ENCODE measurements around the gene LMAN1. TPM values are rescaled to one million over a fixed set of nuclear protein-coding genes. Genes with fewer than 3 reads are reported as not detected.

Gene LMAN1
- total and polyA plus RNA-seq, 2 of the 13 experiments (the other 11 are each of a cell fraction or from before 2014, with no cell fraction given) = 127 to 131 TPM

DNA sequence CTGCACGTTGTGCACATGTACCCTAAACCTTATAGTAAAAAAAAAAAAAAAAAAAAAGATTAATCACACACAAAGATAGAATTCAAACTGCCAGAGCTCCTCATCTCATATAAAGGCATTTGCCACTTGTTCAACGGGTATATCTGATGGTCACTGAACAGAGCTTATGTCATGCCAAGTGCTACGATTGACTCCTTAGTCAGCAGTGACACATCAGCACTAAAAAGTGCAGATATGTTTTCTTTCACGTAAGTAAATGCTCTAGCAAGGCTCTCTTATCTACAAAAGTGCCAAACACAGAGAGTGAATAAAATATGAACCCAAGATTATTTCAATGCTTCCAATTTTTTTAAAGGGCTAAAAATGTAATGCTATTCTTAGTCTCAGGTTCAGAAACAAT lies 1.1 kb downstream of the LMAN1 start:
- H3K79me2 ChIP-seq (ENCODE audit: insufficient read depth, low read length) = peaks cover 44% of the 10 kb centered on the region

GRCh38 chr18:59354731-59355130 lies 4.3 kb downstream of the LMAN1 start:
- POLR2A ChIA-PET = interaction anchor here (1.1 kb wide), 1 partner anchor 28 kb away, joined by 3 read pairs; no protein-coding TSS in a partner anchor
- H3K4me2 ChIP-seq (ENCODE audit: low read depth, low read length) = no peak overlapping the region
- ATAC-seq (no peak), DNase-seq (ENCODE audit: low spot score) (no peak), FAIRE-seq (no peak)
- no TSS peak for BruUV-seq (replicated peaks)
- TF ChIP-seq, protein P1, sequence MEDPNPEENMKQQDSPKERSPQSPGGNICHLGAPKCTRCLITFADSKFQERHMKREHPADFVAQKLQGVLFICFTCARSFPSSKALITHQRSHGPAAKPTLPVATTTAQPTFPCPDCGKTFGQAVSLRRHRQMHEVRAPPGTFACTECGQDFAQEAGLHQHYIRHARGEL (CRISPR knock-in tag; IDR thresholded peaks at IDR 0.05) = no peak
- TF ChIP-seq ZNF607 (CRISPR knock-in tag; IDR thresholded peaks at IDR 0.05; ENCODE audit: borderline replicate concordance) = no peak
- H3K27me3 ChIP-seq (ENCODE audit: control insufficient read depth in 1 of 2, insufficient read depth in 2 of 2, low read length in 2 of 2) = peaks cover 0 to 4% of the 10 kb centered on the region in 2 experiments; a peak in 1 of 5 replicates
- H3K36me3 ChIP-seq (replicated peaks in 1 of 2; ENCODE audit: control insufficient read depth in 1 of 2, insufficient read depth in 2 of 2, low read length in 2 of 2) = peaks cover 11 to 55% of the 10 kb centered on the region in 2 experiments
- CTCF ChIA-PET (ENCODE audit: low intra/inter-chr PET ratio, low total read pairs) = no interaction called here
- no peak overlapping the region for H3K27ac ChIP-seq (ENCODE audit: extremely low read length, insufficient read depth, low read length)
- peaks cover 30% of the 10 kb centered on the region for H4K20me1 ChIP-seq (ENCODE audit: insufficient read depth, low read length)
- intact Hi-C loops (cut with micrococcal nuclease; ENCODE audit: unreplicated experiment) (no loop called here), in situ Hi-C loops (cut with HindIII; ENCODE audit: extremely low pct_ligation_motif_present, low pct_unique_long_range_greater_than_20kb) (no loop called here)
- peaks cover 57% of the 10 kb centered on the region for H3K4me1 ChIP-seq (ENCODE audit: insufficient read depth, low read length)
- WGBS (ENCODE audit: low lambda C conversion rate) = 100% methylated on average over 2 of the region's 2 CpGs
- peaks cover 50% of the 10 kb centered on the region for H3K79me2 ChIP-seq (ENCODE audit: insufficient read depth, low read length)
- no peak overlapping the region for H3K9ac ChIP-seq (ENCODE audit: insufficient read depth, low read depth, low read length)
- no peak overlapping the region for H2AFZ ChIP-seq (ENCODE audit: low read length)
- no peaks in the 10 kb centered on the region for H3K9me3 ChIP-seq (ENCODE audit: low read length)
- H3K4me3 ChIP-seq (replicated peaks in 1 of 3; ENCODE audit: insufficient read depth in 1 of 3, low read depth in 2 of 3, low read length in 3 of 3) = no peak overlapping the region

More for the DNA sequence above, 1.1 kb downstream of the LMAN1 start:
- FAIRE-seq = no peak
- Histone ChIP-seq H3K27ac (ENCODE audit: extremely low read length, insufficient read depth, low read length) (peak overlapping the region; percentile 98), H4K20me1 (ENCODE audit: insufficient read depth, low read length) (peaks cover 30% of the 10 kb centered on the region), H3K4me1 (ENCODE audit: insufficient read depth, low read length) (peaks cover 53% of the 10 kb centered on the region), H3K27me3 (ENCODE audit: control insufficient read depth in 1 of 2, insufficient read depth in 2 of 2, low read length in 2 of 2) (peaks cover 0 to 4% of the 10 kb centered on the region in 2 experiments; a peak in 1 of 5 replicates), H3K4me2 (ENCODE audit: low read depth, low read length) (peak overlapping the region; percentile 80), H3K36me3 (replicated peaks in 1 of 2; ENCODE audit: control insufficient read depth in 1 of 2, insufficient read depth in 2 of 2, low read length in 2 of 2) (peaks cover 1 to 29% of the 10 kb centered on the region in 2 experiments), H3K4me3 (replicated peaks in 1 of 3; ENCODE audit: insufficient read depth in 1 of 3, low read depth in 2 of 3, low read length in 3 of 3) (peak overlapping the region; percentile 97 to 100 (median 98); a peak in 5 of 6 replicates), H3K9me3 (ENCODE audit: low read length) (no peaks in the 10 kb centered on the region), H2AFZ (ENCODE audit: low read length) (no peak overlapping the region), H3K9ac (ENCODE audit: insufficient read depth, low read depth, low read length) (peak overlapping the region; percentile 100)
- TF ChIP-seq MAFG (CRISPR knock-in tag; IDR thresholded peaks at IDR 0.05) (0 out of 2 replicates have a peak, but pooled peaks have one; percentile 26), MAFK (conservative IDR thresholded peaks at IDR 0.05 in 1 of 2, IDR thresholded peaks at IDR 0.05 in 1 of 2; ENCODE audit: low read length in 2 of 2) (peak; percentile 43 to 58; a peak in 3 of 4 replicates), MAFF (IDR thresholded peaks at IDR 0.05; ENCODE audit: low read depth, low read length) (peak; percentile 52), SAP130 (CRISPR knock-in tag; IDR thresholded peaks at IDR 0.05; ENCODE audit: low read depth) (peak; percentile 32), KLF16 (CRISPR knock-in tag; IDR thresholded peaks at IDR 0.05) (no peak)
- 4% methylated on average over 4 of the region's 4 CpGs for WGBS (ENCODE audit: low lambda C conversion rate)
- in situ Hi-C loops (cut with HindIII; ENCODE audit: extremely low pct_ligation_motif_present, low pct_unique_long_range_greater_than_20kb) (no loop called here), intact Hi-C loops (cut with micrococcal nuclease; ENCODE audit: unreplicated experiment) (loop anchor here (2.0 kb wide), 1 partner anchor 45 kb away; no protein-coding TSS in a partner anchor)
- CTCF ChIA-PET (ENCODE audit: low intra/inter-chr PET ratio, low total read pairs) = no interaction called here
- POLR2A ChIA-PET = interaction anchor here (0.7 to 0.9 kb wide), 2 partner anchors 12 to 16 kb away, joined by 3 to 6 read pairs; no protein-coding TSS in a partner anchor
- DNase-seq (ENCODE audit: low spot score) = peak; percentile 47
- ATAC-seq = no peak
- TSS peak; percentile 54 for BruUV-seq (replicated peaks)
